GM18508 (cell line): Measurements from ENCODE around the gene FOXN1.
"Not testable (repeated sequence)": the region's sequence is repeated elsewhere in the genome, so short reads cannot be mapped to it uniquely, and the experiment has no call there.

Experiments
- ATAC-seq: cut with Tn5 transposase; IDR thresholded peaks from one replicate; pipeline ENCODE4 v1.9.1; 2021; ENCODE audit warnings: moderate number of reproducible peaks; ENCODE audit not compliant: insufficient read depth, unreplicated experiment

Gene FOXN1, protein sequence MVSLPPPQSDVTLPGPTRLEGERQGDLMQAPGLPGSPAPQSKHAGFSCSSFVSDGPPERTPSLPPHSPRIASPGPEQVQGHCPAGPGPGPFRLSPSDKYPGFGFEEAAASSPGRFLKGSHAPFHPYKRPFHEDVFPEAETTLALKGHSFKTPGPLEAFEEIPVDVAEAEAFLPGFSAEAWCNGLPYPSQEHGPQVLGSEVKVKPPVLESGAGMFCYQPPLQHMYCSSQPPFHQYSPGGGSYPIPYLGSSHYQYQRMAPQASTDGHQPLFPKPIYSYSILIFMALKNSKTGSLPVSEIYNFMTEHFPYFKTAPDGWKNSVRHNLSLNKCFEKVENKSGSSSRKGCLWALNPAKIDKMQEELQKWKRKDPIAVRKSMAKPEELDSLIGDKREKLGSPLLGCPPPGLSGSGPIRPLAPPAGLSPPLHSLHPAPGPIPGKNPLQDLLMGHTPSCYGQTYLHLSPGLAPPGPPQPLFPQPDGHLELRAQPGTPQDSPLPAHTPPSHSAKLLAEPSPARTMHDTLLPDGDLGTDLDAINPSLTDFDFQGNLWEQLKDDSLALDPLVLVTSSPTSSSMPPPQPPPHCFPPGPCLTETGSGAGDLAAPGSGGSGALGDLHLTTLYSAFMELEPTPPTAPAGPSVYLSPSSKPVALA

GRCh38 chr17:28505986-28506665 is at the start of gene FOXN1:
Gene FOXN1, plus strand, starts transcription at chr17:28506348. Its CDS starts 17,622 bp downstream, at chr17:28523970.
- no peak for ATAC-seq

DNA sequence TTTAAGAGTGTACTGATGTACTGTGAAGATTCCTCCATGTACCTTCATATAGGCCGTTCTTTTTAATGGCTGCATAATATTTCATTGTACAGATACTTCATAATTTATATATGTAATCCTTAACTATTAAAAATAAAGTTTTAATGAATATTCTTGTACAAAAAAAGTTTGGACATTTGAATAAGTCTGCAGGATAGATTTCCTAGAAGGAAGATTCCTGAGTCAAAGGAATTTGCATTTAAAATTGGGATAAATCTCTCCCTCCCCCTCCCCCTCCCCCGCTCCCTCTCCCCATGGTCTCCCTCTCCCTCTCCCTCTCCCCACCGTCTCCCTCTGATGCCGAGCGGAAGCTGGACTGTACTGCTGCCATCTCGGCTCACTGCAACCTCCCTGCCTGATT is 48.3 kb upstream of the FOXN1 start:
- ATAC-seq, result no peak

GRCh38 chr17:28458881-28459280 is 47.3 kb upstream of the FOXN1 start:
- not testable (repeated sequence) for ATAC-seq

- no peak for ATAC-seq
Observed at GRCh38 chr17:28460901-28461300, 45.2 kb upstream of the FOXN1 start.

GRCh38 chr17:28466001-28466400 is 40.1 kb upstream of the FOXN1 start:
- ATAC-seq, result no peak

- ATAC-seq, result no peak
Observed at GRCh38 chr17:28466521-28467048, 39.6 kb upstream of the FOXN1 start.

DNA sequence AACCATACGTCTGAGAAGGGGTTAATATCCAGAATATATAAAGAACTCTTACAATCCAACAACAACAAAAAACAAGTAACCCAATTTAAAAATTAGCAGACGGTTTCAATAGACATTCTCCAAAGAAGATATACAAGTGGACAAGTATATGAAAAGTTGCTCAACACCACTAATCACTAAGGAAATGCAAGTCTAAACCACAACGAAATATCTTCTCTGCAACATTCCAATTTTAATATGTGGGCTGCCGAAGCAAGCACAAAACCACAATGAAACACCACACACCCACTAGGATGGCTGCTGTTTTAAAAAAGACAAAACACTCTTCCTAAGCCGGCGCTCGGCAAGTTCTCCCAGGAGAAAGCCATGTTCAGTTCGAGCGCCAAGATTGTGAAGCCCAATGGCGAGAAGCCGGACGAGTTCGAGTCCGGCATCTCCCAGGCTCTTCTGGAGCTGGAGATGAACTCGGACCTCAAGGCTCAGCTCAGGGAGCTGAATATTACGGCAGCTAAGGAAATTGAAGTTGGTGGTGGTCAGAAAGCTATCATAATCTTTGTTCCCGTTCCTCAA is 38.6 kb upstream of the FOXN1 start:
- no peak for ATAC-seq

DNA sequence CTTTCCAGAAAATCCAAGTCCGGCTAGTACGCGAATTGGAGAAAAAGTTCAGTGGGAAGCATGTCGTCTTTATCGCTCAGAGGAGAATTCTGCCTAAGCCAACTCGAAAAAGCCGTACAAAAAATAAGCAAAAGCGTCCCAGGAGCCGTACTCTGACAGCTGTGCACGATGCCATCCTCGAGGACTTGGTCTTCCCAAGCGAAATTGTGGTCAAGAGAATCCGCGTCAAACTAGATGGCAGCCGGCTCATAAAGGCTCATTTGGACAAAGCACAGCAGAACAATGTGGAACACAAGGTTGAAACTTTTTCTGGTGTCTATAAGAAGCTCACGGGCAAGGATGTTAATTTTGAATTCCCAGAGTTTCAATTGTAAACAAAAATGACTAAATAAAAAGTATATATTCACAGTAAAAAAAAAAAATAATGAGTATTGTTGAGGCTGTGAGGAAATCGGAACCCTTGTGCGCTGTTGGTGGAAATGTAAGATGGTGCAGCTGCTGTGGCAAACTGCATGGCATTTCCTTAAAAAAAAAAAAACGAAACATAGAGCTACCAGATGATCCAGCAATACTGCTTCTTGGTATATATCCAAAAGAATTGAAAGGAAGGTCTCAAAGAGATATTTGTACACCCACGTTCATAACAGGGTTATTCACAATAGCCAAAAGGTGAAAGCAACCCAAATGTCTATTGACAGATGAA is 38.0 kb upstream of the FOXN1 start:
- ATAC-seq, result not testable (repeated sequence)

GRCh38 chr17:28468781-28469180 is 37.4 kb upstream of the FOXN1 start:
- ATAC-seq, result no peak

GRCh38 chr17:28469376-28469775 is 36.8 kb upstream of the FOXN1 start:
- ATAC-seq, result no peak

DNA sequence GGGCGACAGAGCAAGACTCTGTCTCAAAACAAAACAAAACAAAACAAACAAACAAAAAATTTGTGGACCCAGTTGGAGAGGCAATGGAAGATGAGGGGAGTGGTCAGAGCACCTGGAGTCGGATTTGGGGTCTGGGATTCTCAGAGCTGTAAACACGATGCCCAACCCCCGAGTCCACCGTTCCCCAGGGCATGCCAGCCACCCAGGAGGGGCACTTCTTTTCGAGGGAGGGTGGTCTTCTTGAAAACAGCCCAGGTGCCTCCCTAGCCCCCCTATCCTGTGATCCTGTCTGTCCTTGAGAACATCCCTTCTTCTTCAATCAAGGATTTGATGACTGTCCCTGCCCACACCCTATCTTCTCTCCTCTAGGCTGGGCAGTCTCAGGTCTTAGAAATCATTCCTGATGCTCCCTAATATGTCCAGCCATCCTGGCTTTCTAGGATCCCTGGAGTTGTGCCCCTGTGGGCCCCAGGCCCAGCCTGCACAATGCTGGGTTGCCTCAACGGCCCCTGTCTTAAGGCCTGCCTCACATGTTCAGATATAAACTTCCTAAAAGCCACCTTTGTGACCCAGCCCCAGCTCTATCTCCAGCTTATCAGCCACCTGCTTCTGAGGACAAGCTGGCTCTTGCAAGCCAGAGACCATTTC is 35.8 kb upstream of the FOXN1 start:
- ATAC-seq, result no peak

DNA sequence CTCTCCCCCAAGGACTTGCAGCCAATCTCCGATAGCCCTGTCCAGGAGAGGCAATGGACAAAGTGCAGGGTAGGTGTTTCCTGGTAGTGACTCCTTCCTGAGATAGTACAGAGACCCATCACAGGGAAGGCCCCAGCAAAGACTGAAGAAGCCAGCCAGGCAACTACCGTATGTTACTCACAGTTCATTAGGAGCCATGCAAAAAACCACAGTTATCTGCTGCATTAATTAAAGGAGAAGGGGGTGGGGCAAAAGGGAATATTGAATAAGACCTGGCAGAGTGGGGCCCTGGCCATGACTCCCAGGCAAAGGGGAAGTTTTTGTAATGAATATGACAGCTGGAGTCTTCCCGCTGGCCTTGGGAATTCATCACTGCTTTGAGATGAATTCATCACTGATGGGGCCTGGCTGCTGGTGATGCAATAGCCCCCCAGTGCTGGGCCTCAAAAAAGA is 35.2 kb upstream of the FOXN1 start:
- no peak for ATAC-seq

GRCh38 chr17:28471531-28472342 is 34.4 kb upstream of the FOXN1 start:
- no peak for ATAC-seq

GRCh38 chr17:28472871-28473497 is 33.2 kb upstream of the FOXN1 start:
- ATAC-seq, result no peak

- ATAC-seq, result no peak
Observed at GRCh38 chr17:28473542-28473941, 32.6 kb upstream of the FOXN1 start, which contains the start of gene SLC13A2. Gene SLC13A2, plus strand, starts transcription at chr17:28473644. Its CDS starts 69 bp downstream, at chr17:28473713.

GRCh38 chr17:28474111-28474531 is 32.0 kb upstream of the FOXN1 start:
- ATAC-seq, result no peak

- no peak for ATAC-seq
Observed at GRCh38 chr17:28475151-28475900, 30.8 kb upstream of the FOXN1 start.
